HL-60 (cell line): ENCODE measurements around the gene AURKB.

ENCODE experiments used
- DNase-seq, 2 experiments: peaks; one replicate each; pipeline ENCODE4 v3.0.0-alpha.2; 2010 to 2020; ENCODE audit warnings: low read depth in 1 of 2, low spot score in 1 of 2
- H3K27ac ChIP-seq: fragments of 250-450 bp; sonication (Bioruptor Pico); replicated peaks from 2 replicates; pipeline ENCODE4 v1.5.1; 2020; ENCODE audit warnings: mild to moderate bottlenecking, moderate library complexity
- H3K27me3 ChIP-seq: fragments of 250-450 bp; sonication (Bioruptor Pico); 2 replicates; pipeline ENCODE4 v1.5.1; 2021; ENCODE audit warnings: mild to moderate bottlenecking, moderate library complexity; ENCODE audit not compliant: insufficient read depth, poor library complexity, severe bottlenecking
- H3K4me3 ChIP-seq: replicated peaks from 2 replicates; pipeline ENCODE4 v1.5.1; 2011; ENCODE audit warnings: mild to moderate bottlenecking, control low read depth, low read length; ENCODE audit not compliant: insufficient read depth
- CTCF ChIP-seq: IDR thresholded peaks from one replicate; pipeline ENCODE4 v1.5.1; 2011; ENCODE audit warnings: low read length, control low read depth, inconsistent platforms; ENCODE audit not compliant: insufficient read depth
- GABPA ChIP-seq: IDR thresholded peaks from 2 replicates; pipeline ENCODE4 v1.6.1; 2012; ENCODE audit warnings: low read depth
- POLR2AphosphoS5 ChIP-seq: IDR thresholded peaks from 2 replicates; pipeline ENCODE4 v1.6.1; 2012; ENCODE audit warnings: low read depth
- REST ChIP-seq: IDR thresholded peaks from 2 replicates; pipeline ENCODE4 v1.6.1; 2012; ENCODE audit warnings: low read depth; ENCODE audit not compliant: insufficient replicate concordance
- SPI1 ChIP-seq: IDR thresholded peaks from 2 replicates; pipeline ENCODE4 v1.6.1; 2012; ENCODE audit warnings: low read depth, mild to moderate bottlenecking, borderline replicate concordance

AURKB gene

GRCh38 chr17:8166731-8167130, 43.6 kb downstream of the AURKB start:
- no peak for TF ChIP-seq CTCF
- no peak for TF ChIP-seq SPI1
- TF ChIP-seq POLR2AphosphoS5: no peak
- no peak for TF ChIP-seq REST
- TF ChIP-seq GABPA: no peak
- no peaks in the 10 kb centered on the region for H3K27me3 ChIP-seq
- H3K4me3 ChIP-seq: no peak overlapping the region
- no peak for DNase-seq
- no peak overlapping the region for H3K27ac ChIP-seq

- TF ChIP-seq REST (no peak), SPI1 (no peak), GABPA (no peak), POLR2AphosphoS5 (no peak), CTCF (no peak)
- H3K27me3 ChIP-seq: no peaks in the 10 kb centered on the region
- H3K4me3 ChIP-seq: no peak overlapping the region
- DNase-seq: no peak
- H3K27ac ChIP-seq: peak overlapping the region; percentile 75
Measured at GRCh38 chr17:8164815-8165131, 45.6 kb downstream of the AURKB start.

- peak in 1 of 2 experiments; percentile 88 for DNase-seq
- TF ChIP-seq CTCF: no peak
- TF ChIP-seq REST: no peak
- no peak for TF ChIP-seq POLR2AphosphoS5
- no peak for TF ChIP-seq GABPA
- TF ChIP-seq SPI1: no peak
- Histone ChIP-seq H3K27ac (peak overlapping the region; percentile 75), H3K4me3 (no peak overlapping the region), H3K27me3 (no peaks in the 10 kb centered on the region)
Measured at GRCh38 chr17:8163978-8164814, 46.2 kb downstream of the AURKB start.
